AG09319 (cell line): ENCODE measurements around the gene RELT.

Experiments used
- DNase-seq: peaks from one replicate; pipeline ENCODE4 v3.0.0-alpha.2; 2010; ENCODE audit warnings: low read depth; ENCODE audit errors: extremely low read depth
- TF ChIP-seq, protein P1 (sequence below): IDR thresholded peaks from 2 replicates; pipeline ENCODE4 v1.5.1; 2011; ENCODE audit warnings: low read depth, mild to moderate bottlenecking, inconsistent platforms, low read length, moderate library complexity

RELT gene

DNA sequence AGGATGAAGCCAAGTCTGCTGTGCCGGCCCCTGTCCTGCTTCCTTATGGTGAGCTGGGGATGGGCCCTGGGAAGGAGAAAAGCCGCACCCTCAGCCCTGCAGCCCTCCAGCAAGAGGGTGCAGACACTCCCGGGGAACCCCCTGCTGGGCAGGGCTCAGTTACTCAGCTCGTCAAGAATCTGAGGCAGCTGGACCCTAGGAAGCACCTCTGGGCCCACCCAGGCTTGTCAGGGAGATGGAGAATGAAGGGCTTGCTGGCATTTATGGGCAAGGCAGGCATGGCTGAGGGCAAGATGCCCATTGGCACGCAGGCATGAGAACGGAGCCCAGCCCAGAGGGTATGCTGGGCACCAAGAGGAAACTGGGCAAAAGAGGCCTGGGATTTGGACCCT lies 12.9 kb downstream of the RELT start:
- TF ChIP-seq, protein P1, sequence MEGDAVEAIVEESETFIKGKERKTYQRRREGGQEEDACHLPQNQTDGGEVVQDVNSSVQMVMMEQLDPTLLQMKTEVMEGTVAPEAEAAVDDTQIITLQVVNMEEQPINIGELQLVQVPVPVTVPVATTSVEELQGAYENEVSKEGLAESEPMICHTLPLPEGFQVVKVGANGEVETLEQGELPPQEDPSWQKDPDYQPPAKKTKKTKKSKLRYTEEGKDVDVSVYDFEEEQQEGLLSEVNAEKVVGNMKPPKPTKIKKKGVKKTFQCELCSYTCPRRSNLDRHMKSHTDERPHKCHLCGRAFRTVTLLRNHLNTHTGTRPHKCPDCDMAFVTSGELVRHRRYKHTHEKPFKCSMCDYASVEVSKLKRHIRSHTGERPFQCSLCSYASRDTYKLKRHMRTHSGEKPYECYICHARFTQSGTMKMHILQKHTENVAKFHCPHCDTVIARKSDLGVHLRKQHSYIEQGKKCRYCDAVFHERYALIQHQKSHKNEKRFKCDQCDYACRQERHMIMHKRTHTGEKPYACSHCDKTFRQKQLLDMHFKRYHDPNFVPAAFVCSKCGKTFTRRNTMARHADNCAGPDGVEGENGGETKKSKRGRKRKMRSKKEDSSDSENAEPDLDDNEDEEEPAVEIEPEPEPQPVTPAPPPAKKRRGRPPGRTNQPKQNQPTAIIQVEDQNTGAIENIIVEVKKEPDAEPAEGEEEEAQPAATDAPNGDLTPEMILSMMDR = no peak
- DNase-seq = no peak

- TF ChIP-seq, protein P1 = no peak
- DNase-seq = no peak
These were observed 13.7 kb downstream of the RELT start for GRCh38 chr11:73389916-73390315.

DNA sequence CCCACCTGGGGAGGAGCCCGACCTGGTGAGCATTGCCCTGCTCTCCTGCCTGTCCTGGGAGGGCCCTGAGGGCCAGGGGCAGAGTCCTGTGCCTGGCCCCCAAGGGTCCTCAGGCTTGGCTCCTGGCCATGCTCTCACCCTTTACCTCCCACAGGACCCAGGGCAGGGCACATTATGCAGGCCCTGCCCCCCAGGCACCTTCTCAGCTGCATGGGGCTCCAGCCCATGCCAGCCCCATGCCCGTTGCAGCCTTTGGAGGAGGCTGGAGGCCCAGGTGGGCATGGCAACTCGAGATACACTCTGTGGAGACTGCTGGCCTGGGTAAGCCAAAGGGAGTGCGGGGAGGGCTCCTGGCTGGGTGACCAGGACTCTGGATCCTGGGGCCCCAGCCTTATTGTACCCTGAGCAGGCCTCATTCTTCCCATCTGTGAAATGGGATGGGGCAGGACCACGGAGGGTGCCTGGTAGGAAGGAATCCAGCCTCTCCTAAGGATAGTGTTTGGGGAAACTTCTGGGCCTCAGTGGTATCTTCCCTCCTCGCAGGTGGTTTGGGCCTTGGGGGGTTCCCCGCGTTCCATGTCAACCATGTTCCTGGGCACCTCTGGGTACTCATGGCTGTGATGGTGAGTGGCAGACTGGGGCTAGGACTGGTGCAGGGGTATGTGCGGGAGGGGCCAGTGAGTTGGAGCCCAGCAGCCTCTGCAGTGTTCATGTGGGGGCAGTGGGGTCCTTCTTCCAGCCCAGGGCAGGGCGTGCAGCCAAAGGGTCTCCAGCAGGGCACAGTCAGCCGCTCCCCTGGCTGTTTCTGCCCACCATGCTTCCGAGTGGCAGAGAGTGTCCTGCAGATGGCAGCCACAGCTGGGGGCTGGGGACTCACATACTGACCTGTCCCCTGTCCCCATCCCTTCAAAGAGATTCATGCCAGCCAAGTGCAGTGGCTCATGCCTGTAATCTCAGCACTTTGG lies 14.7 kb downstream of the RELT start:
- no peak for DNase-seq
- TF ChIP-seq, protein P1 = no peak

DNA sequence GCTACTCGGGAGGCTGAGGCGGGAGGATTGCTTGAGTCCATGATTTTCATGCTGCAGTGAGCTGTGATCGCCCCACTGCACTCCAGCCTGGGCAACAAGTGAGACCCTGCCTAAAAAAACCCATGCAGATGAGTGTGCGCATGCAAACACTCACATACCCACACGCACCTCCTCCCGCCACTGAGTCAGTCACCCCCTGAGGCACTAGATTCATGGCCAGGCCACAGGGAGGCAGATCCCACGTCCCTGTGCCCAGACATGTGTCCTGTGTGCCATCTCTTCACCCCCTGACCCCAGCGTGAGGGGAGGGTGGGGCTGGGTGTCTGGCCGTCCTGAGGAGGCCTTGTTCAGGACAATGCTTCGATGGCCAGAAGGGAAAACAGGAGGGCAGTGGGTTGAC lies 15.5 kb downstream of the RELT start:
- no peak for DNase-seq
- TF ChIP-seq, protein P1 = no peak

DNA sequence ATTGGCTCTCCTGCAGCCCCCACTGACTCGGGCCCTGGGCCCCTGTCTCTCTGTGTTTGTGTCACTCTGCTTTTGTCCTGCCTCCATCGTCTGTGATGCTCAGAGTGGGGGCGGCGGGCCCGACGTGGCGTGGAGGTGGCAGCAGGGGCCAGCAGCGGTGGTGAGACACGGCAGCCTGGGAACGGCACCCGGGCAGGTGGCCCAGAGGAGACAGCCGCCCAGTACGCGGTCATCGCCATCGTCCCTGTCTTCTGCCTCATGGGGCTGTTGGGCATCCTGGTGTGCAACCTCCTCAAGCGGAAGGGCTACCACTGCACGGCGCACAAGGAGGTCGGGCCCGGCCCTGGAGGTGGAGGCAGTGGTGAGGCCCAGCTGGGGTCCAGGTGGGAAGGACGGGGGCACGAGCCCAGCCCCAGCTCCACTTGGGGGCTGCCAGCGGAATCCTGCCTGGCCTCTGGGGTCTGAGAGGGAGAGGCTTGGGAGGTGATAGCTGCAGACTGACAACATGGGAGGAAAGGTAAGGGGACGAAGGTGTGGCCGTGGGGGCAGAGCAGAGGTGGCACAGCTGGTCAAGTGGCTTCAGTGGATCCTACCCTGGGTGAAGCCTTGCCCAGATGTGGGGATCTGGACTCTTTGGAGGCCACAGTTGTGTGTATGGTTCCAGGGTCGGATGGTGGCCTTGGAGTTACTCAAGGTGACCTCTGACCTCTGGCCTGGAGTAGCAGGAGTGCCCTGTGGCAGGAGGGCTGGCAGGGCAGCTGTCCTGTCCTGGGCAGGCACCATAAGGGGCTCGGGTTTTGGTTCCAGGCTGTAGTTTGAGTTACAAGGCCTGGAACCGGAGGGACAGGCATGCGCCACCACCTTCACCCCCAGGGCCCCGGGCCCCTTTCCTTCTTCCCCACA lies 16.2 kb downstream of the RELT start:
- TF ChIP-seq, protein P1 = no peak
- DNase-seq = no peak

GRCh38 chr11:73393011-73393380 lies 16.8 kb downstream of the RELT start:
- TF ChIP-seq, protein P1 = no peak
- DNase-seq = no peak
